ENCODE data around the gene IL32.

IL32 gene

DNA sequence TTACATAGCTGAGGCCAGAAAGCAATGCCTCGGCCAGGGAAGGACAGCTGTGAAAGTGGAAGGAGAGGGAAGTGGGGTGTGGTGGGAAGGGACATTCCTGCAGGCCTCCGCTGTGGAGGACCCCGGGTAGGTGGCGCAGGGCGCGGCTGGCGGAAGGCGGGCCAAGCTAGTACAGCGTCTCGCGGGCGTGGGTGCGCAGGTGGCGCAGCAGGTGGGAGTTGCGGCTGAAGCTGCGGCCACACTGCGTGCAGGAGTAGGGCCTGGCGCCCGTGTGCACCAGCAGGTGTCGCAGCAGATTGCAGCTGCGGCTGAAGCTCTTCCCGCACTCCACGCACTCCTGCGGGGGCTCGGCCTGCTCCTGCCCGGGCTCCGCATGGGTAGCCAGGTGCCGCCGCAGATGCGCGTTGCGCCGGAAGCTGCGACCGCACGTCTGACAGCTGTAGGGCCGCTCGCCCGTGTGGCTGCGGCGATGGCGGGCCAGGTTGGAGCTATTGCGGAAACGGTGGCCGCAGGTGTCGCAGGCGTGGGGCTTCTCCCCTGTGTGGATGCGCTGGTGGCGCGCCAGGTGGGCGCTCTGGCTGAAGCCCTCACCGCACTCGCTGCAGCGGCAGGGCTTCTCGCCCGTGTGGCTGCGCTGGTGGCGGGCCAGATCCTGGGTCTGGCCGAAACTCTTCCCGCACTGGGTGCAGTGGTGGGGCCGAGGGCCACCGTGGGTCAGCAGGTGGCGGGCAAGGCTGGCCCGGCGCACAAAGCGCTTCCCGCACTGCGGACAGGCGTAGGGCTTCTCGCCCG is 23.7 kb downstream of the IL32 start:
- no peak overlapping the region for H3K4me3 ChIP-seq (ENCODE audit: low read depth, low read length)

DNA sequence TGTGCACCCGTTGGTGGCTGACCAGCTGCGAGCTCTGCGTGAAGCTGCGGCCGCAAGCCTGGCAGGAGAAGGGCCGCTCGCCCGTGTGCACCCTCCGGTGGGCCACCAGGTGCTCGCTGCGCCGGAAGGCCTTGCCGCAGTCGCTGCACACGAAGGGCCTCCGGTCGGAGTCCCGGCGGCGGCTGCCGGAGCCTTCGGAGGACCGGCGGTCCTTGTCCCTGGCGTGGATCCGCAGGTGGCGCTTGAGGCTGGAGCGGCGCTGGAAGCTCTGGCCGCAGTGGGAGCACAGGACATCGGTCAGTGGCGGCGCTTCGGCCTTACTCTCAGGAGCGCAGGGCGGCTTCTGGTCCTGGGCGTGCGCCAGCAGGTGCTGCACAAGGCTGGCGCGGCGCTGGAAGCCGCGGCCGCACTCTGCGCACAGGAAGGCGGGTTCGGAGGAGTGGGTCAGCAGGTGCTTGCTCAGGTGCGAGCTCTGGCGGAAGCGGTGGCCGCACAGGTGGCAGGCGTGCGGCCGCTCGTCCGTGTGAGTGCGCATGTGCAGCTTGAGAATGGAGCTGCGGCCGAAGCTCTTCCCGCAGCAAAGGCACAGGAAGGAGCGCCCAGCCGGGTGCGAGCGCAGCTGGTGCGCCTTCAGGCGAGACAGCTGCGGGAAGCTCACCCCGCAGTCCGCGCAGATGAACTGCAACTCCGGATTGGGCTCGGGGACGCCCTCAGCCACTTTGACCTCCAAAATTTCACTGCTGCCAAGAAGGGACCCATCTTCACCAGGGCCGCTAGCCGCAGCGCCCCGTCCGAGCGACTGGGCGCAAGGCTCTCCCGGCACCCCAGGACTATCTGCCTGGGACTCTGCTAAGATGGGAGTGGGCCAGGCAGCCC is 24.5 kb downstream of the IL32 start:
- no peak overlapping the region for H3K4me3 ChIP-seq (ENCODE audit: low read depth, low read length)

DNA sequence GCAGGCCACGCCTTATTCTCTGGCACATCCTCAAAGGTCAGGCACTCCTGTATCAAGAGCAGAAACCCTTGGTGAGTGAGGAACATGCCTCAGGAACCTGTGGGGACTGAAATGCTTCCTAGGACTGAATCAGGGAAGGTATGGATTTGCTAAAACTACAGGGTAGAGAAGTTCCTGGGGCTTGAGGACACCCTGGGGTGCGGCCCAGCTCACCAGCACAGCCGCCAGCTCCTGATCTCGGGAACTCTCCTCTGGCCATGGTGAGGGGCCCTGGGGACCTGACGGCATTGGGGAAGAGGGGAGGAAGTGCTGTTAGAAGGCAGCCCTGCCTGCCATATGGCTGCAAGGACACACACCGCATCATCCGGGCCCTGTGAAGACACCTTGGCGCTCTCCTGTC is 26.1 kb downstream of the IL32 start:
- H3K4me3 ChIP-seq (ENCODE audit: low read depth, low read length) = no peak overlapping the region

- H3K4me3 ChIP-seq (ENCODE audit: low read depth, low read length) = no peak overlapping the region
These were observed 27.1 kb downstream of the IL32 start for GRCh38 chr16:3092501-3092941.

DNA sequence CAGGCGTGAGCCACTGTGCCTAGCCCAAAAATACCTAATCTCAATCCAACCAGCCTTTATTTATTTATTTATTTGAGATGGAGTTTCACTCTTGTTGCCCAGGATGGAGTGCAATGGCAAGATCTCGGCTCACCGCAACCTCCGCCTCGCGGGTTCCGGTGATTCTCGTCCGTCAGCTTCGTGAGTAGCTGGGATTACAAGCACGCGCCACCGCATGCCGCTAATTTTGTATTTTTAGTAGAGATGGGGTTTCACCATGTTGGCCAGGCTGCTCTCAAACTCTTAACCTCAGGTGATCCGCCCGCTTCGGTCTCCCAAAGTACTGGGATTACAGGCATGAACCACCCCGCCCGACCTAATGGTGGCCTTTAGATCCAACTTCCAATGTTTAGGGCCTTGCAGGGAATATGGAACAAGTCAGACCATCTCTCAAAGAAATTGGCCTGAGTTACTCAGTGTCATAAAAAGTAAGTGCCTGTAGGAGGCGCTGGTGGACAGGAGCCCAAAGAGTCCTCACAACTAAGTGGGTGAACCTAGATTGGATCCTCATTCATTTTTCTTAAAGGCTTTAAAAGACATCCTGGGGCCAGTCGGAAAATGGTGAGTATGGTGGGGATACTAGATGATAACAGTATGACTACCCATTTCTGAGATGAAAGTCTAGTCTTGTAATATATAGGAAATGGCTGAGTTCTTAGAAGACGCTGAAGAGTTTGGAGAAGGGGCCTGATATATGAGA is 29.0 kb downstream of the IL32 start:
- H3K4me3 ChIP-seq (ENCODE audit: low read depth, low read length) = no peak overlapping the region

- no peak overlapping the region for H3K4me3 ChIP-seq (ENCODE audit: low read depth, low read length)
These were observed 30.4 kb downstream of the IL32 start for GRCh38 chr16:3095869-3096268.

DNA sequence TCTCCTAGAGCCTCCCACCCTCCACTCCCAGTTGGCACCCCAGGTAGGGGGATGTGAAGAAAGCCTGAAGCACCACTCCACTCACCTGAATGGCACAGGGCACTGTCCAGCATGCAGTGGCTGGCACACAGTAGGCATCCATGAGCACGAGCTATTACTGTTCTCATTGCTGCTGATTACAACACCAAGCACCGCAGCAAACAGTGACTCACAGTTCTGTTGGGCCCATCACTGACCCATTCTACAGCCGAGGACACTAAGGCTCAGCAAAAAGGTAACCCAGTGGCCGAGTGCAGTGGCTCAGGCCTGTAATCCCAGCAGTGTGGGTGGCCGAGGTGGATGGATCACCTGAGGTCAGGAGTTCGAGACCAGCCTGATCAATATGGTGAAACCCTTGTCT is 30.9 kb downstream of the IL32 start:
- H3K4me3 ChIP-seq (ENCODE audit: low read depth, low read length) = no peak overlapping the region

DNA sequence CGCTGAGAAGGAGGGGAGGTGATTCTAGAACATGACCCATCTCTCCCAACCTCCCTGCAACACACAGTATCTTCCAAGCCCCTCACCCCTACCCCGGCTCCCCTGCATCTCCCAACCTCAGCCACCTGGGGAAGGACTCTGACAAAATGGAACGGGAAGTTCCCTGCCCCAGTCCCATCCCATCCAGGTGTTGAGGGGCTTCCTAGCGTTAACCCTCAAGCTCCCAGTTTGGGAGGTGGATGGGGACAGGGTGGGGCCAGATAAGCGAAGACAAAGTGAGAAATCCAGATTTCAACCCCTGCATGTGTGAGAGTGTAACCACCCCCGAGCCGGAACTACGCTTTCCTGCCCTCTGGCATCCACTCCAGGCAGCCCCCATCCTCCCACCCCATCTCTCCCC is 31.8 kb downstream of the IL32 start:
- peak overlapping the region; percentile 93 for H3K4me3 ChIP-seq (ENCODE audit: low read depth, low read length)

DNA sequence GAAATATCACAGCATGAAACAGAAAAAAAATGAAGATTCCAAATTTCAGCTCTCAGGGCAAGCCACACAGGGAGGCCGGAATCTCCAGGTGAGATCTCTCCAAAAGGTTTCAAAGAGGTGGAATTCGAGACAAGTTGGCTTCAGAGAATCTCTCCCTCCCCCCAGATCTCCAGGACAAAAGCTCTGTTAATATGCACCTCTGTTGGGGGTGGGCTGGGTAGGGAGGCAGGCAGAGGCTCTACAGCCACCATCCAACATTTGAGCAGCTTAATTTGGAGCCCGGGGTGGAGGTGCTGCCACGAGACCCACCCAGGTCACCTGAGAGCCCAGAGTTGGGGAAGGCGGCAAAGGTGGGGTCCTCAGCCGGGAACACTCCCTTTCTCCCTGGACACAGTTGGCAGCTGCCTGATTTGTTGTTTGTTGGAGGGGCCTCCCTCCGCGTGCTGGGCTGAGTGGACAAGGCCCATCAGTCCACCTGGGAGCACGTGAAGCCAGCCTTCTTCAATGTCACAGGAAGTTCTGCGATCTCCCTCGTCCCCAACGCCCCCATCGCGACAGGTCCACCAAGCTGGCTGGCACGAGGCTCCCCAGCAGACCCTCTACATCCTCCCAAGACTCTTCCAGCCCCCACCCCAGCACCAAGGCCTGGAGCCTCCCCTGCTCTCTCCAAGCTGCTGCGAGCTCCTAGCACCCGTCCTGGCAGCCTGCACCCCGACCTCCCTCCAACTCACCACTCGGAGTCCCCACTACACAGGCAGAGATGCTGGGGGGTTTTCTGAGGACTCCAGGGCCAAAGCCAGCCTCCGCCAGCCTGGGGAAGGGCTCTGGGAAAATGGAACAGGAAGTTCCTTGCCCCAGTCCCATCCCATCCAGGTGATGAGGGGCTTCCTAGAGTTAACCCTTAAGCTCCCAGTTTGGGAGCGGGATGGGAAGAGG is 33.3 kb downstream of the IL32 start, which contains the start of gene ZSCAN10:
Gene ZSCAN10 (minus strand): TSS at position 836 of the 936 bp plus-strand sequence. CDS start 6,357 bp downstream, outside the sequence.
- H3K4me3 ChIP-seq (ENCODE audit: low read depth, low read length) = peak within 1 kb of the TSS; percentile 93

DNA sequence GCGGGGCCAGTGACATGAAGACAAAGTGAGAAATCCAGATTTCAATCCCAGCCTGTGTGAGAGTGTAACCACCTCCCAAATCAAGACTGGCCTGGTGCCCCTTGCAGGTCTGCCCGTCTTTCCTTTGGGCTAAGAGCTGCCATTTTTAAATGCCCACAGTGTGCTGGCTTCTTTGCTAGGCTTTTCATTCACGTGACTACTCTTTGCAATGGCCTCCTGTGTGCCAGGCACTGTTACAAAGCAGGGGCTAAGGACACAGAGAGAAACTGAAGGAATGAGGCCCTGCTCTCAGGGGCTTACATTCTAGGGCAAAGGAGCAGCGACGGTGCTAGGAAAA is 33.9 kb downstream of the IL32 start:
- peak overlapping the region; percentile 93 for H3K4me3 ChIP-seq (ENCODE audit: low read depth, low read length)

DNA sequence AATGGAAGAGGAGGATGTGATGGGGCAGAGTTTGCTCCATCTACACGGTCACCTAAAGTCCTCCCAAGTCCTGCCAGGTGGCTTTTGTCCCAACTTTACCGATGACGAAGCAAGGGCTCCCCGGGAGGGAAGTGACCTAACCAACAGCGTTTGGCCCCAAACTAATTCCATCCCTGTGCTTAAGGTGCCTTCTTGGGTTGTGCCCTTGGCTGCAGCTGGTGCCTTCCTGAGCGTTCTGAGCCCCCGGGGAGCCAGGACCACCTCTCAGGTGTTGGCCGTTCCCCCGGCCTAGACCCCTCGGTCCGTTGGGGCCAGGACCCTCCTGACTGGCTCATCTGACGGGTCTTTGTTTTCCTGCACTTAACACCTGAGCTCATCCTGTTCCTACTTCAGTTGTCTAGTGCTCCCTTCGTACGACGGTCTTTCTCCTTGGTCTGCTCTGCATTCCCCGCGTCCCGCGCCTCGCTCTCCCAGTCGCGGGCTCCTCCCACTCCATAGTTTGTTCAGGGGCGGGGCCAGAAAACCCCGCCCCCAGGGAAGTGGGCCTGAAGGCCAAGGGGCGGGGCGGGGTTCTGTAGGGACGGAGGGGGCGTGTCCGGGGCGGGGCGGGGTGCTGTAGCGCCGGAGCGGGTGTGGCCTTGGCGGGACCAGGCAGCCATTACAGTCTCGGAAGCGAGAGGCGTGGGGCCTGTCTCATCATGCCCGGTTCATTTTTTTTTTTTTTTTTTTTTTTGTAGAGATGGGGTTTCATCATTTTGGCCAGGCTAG is 34.5 kb downstream of the IL32 start:
- peak overlapping the region; percentile 93 for H3K4me3 ChIP-seq (ENCODE audit: low read depth, low read length)

DNA sequence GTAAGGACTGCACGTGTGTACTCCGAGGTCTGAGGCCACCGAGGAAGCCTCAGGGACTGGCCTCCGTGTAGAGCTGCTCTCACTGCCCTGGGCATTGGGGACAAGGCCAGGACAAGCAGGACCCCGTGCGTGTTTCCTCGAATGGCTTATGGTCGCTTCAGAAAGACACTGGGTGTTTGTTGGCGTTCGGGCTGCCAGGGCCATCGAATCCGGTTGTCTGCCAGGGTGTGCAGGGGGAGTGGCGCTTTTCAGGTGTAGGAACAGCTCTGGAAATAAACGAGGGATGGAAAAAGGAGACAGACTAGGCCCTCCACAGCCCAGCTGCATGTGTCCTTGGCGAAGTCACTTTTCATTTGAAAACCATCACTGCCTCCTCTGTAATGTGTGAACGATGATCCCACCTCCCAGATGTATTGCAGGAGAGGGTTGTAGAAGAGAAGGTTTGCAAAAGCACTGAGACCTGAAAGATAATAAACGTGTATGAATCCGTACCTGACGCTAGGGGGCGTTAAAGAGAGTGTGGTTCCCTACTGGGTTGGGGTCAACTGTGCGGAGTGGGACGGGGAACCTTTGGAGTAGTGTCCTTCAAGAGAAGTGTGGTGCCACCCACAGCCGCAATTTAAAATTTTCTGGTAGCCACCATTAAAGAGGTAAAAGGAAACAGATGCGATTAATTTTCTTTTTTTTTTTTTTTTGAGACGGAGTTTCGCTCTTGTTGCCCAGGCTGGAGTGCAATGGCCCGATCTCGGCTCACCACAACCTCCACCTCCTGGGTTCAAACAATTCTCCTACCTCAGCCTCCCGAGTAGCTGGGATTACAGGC is 35.8 kb downstream of the IL32 start:
- no peak overlapping the region for H3K4me3 ChIP-seq (ENCODE audit: low read depth, low read length)

- H3K4me3 ChIP-seq (ENCODE audit: low read depth, low read length) = no peak overlapping the region
These were observed 36.5 kb downstream of the IL32 start for GRCh38 chr16:3101841-3102470.

DNA sequence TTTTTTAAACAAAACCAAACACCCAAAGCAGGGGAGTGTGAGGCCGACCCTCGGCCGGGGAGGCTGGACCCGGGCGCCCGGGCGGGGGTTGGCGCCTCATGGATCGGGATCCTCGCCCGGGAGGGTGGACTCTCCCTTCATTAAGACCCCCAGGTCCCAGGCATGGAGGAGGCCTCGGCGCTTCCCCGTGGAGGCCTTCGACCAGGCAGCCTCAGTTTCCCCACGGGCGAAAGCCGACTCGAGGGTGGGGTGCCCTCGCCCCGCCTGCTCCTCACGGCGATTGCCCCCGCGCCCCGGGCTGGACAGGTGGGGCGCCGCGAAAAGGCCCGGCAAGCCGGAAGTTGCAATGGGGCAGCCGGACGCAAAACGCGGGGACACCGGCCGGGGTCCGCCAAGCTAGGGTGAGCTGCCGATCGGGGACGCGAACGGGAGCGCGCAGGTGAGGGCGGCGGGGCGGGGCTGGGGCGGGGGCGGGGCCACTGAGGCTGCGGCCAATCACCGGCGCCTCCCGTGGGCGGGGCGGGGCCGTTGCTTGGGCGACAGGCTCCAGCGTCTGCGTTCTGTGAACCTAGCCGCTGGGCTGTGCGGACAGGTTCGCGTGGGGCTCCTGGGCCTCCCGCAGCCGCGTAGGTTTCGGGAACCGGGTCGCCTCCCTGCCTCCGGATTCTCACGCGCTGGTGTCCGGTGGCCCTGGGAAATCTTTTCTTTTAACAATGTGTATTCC is 40.9 kb downstream of the IL32 start:
- H3K4me3 ChIP-seq (ENCODE audit: low read depth, low read length) = peak overlapping the region; percentile 46

- peak within 1 kb of the TSS; percentile 65 for H3K4me3 ChIP-seq (ENCODE audit: low read depth, low read length)
These were observed 46.8 kb downstream of the IL32 start, which contains the start of gene ZNF205 for GRCh38 chr16:3112058-3112880. Gene ZNF205, plus strand, starts transcription at chr16:3112586. Its CDS starts 845 bp downstream, at chr16:3113431.

DNA sequence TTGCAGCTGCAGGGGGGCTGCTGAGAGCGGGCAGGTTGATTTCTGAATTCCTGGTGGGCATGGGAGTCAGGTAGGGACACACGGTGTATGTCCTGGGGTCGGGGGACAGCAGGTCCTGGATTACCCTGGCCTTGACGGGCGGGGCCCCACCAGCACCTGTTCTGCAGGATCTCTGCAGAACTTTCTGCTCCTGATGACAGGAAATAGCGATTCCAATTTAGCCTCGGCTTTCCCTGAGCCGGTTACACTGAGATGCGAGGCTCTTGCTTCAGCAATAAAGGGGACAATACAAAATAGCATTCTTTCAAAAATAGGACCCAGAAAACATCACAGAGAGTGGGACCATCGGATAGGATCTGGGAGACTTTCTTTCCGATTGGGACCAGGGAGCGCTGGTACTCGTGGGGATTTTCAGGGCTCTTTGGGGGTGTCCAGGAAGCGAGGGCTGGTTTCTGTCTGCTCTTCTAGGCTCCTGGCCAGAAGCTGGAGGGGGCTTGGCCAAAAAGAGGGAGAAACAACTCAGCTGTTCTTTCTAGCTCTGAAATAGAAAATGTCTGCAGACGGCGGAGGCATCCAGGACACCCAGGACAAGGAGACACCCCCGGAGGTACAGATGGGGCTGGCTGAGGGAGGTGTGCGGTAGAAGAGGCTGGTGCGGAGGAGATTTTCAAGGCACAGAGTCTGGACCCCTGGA is 47.6 kb downstream of the IL32 start:
- peak overlapping the region; percentile 65 for H3K4me3 ChIP-seq (ENCODE audit: low read depth, low read length)

Measured in iPS-11a (cell line).